ENCODE data around the gene SSC5D.
"Not testable (repeated sequence)": the region's sequence is repeated elsewhere in the genome, so short reads cannot be mapped to it uniquely, and the experiment has no call there.

Gene SSC5D

DNA sequence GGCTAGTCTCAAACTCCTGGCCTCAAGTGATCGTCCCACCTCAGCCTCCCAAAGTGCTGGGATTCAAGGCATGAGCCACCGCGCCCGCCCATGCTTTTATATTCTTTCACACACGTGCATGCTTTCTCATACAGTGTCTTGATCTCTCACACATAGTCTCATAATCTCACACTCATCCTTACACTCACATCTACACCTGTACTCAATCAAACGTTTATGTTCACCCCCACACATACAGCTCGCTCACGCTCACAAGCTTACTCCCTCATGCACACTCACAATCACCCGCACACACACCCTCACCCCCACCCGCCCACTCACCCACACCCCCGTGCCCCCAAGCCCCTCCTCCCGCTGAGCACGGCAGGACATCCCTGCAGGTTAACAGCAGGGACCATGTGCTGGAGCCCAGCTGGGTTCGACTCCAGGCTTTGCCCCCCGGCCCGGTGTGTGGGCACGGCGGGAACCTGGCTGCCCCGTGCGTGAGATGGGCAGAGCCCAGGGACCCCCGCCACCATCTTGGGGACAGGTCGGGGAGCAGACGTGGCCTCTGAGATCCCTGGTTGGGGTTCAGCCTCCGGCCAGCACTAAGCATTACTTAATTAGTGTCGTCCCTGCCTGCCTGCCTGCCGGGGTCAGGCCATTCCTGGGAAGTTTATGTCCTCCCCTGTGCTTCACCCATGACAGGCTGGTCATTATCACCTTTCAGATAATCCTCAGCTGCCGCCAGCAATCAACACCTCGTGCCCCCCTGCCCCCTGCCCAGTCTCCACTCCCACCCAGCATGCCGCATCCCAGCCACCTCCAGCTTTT, 37.3 kb downstream of the SSC5D start:
- Histone ChIP-seq H3K4me3 (ENCODE audit: low read length) (no peak overlapping the region), H3K9ac (ENCODE audit: low read depth, low read length) (no peak overlapping the region), H3K27me3 (ENCODE audit: insufficient read depth, low read length) (no peaks in the 10 kb centered on the region), H3K36me3 (ENCODE audit: insufficient read depth, low read length) (no peaks in the 10 kb centered on the region), H3K9me3 (ENCODE audit: insufficient read depth, low read depth, low read length) (no peaks in the 10 kb centered on the region), H3K27ac (ENCODE audit: low read depth, low read length) (no peak overlapping the region), H3K4me1 (ENCODE audit: insufficient read depth, low read length) (no peaks in the 10 kb centered on the region)
- 54% methylated on average over 29 of the region's 29 CpGs for WGBS

DNA sequence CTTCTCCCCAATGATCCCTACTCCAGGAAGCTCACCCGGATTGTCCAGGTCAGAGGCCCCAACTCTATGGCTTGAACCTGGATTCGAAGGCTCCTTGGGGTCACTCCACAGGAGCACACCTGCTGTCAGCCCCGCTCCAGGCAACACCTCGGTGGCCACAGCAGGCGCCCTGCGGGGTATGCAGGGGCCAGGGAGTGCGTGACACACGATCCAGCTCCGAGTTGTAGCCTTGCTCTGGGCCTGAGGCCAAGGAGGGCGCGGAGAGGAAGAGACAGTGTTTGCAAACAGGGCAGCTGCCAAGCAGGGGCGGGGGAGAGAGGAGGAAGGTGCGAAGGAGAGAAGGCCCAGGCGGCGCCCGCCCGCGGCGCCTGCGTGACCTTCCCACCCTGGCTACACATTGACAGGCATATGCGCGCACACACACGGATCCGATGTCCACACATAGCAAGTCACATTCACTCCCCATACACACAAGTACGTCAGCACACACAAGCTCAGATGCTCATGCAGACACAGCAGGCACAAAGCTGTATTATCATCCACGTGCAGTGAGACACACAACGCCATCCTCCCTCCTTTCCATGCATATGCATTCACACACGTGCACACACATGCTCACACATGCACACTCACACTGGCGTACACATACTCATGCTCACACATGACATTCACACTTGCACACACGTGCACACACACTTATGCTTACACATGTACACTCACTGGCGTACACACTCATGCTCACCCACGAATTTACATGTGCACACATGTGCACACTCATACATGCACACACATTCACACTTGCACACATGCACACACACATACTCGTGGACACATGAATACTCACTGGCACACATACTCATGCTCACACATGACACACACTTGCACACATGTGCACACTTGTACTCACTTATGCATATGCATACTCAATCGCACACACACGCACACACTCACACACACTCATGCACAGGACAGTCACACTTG, 38.3 kb downstream of the SSC5D start:
- Histone ChIP-seq H3K4me1 (ENCODE audit: insufficient read depth, low read length) (no peaks in the 10 kb centered on the region), H3K4me3 (ENCODE audit: low read length) (no peak overlapping the region), H3K27me3 (ENCODE audit: insufficient read depth, low read length) (no peaks in the 10 kb centered on the region), H3K9ac (ENCODE audit: low read depth, low read length) (no peak overlapping the region), H3K36me3 (ENCODE audit: insufficient read depth, low read length) (no peaks in the 10 kb centered on the region), H3K9me3 (ENCODE audit: insufficient read depth, low read depth, low read length) (no peaks in the 10 kb centered on the region), H3K27ac (ENCODE audit: low read depth, low read length) (peak overlapping the region; percentile 37; the same call in 1 of the 2 replicates)
- 46% methylated on average over 35 of the region's 35 CpGs for WGBS

DNA sequence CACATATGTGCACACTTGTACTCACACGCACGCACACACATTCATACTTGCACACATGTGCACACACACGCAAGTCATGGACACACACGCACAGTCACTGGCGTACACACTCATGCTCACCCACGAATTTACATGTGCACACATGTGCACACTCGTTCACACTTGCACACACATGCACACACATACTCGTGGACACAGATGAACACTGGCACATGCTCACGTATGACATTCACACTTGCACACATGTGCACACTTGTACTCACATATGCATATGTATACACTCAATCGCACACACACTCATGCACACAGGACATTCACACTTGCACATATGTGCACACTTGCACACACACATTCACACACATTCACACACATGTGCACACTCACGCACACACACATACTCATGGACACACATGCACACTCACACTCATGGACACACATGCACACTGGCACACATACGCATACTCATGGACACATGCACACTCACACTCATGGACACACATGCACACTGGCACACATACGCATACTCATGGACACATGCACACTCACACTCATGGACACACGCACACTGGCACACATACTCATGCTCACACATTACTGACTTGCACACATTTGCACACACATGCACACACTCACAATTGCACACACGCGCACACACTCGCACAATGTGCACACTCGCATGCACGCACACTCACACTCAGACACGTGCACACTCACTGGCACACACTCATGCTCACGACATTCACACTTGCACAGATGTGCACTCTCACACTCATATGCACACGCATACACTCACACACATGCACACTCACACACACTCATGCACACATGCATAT, 39.2 kb downstream of the SSC5D start:
- WGBS = 81% methylated on average over 22 of the region's 22 CpGs
- Histone ChIP-seq H3K27me3 (ENCODE audit: insufficient read depth, low read length) (no peaks in the 10 kb centered on the region), H3K9me3 (ENCODE audit: insufficient read depth, low read depth, low read length) (no peaks in the 10 kb centered on the region), H3K9ac (ENCODE audit: low read depth, low read length) (no peak overlapping the region), H3K36me3 (ENCODE audit: insufficient read depth, low read length) (no peaks in the 10 kb centered on the region), H3K4me3 (ENCODE audit: low read length) (no peak overlapping the region), H3K4me1 (ENCODE audit: insufficient read depth, low read length) (no peaks in the 10 kb centered on the region), H3K27ac (ENCODE audit: low read depth, low read length) (no peak overlapping the region)

DNA sequence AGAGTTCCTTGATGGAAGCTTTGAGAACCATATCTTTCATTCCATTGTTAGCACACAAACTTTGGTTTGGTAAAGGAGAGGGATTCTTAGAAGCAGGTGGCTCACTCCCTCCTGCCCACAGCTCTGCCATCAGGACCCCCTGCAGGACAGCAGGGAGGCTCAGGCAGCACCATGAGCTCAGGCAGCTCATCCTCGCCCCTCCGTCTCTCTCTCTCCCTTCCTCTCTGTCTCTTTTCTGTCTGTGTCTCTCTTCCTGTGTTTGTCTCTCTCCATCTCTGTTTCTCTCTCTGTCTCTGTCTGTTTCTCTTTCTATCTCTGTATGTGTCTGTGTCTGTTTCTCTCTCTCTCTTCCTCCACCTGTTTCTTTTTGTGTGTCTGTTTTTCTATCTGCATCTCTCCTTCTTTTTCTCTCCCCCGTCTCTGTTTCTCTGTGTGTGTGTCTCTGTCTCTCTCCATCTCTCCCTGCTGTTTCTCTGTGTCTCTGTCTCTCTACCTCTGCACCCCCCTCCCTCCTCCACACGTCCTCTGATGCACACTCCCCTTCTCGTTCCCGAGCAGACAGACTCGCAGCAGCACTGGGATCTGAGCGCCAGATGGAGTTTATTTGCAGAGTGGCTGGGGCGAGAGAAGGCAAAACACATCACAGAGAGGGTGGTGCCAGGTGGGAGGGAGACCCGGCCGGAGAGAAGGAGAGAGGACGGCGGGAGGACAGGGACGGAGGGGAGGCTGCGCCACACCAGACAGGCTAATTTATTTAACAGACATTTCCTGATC, 40.0 kb downstream of the SSC5D start:
- no peaks in the 10 kb centered on the region for H3K4me1 ChIP-seq (ENCODE audit: insufficient read depth, low read length)
- no peaks in the 10 kb centered on the region for H3K36me3 ChIP-seq (ENCODE audit: insufficient read depth, low read length)
- H3K27me3 ChIP-seq (ENCODE audit: insufficient read depth, low read length) = no peaks in the 10 kb centered on the region
- no peak overlapping the region for H3K4me3 ChIP-seq (ENCODE audit: low read length)
- no peak overlapping the region for H3K9ac ChIP-seq (ENCODE audit: low read depth, low read length)
- no peaks in the 10 kb centered on the region for H3K9me3 ChIP-seq (ENCODE audit: insufficient read depth, low read depth, low read length)
- WGBS = 38% methylated on average over 15 of the region's 15 CpGs
- H3K27ac ChIP-seq (ENCODE audit: low read depth, low read length) = no peak overlapping the region

DNA sequence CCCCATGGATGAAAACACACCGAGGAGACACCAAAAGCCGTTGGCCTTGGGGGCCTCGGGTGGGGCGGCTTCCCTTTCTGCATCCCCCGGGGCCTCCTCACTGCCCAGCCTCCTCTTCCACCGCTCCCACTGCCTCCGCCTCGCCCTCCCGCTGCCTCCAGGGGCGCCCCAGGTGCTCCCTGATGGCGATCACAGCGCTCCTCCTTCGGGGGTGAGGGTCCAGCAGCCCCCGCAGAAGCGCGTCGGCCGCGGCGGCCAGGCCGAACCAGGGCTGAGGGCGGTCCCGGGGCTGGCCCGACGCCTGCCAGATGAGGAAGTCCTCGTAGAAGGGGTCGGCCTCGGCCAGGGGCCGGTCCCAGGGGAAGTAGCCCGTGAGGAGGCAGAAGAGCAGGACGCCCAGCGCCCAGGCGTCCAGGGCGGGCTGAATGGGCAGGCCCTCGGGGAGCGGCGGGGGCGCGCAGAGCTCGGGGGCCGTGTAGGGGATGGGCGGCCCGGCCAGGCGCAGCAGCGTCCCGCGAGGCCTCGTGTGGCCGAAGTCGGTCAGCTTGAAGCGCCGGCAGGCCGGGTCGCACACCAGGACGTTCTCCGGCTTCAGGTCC, 41.5 kb downstream of the SSC5D start:
- H3K9me3 ChIP-seq (ENCODE audit: insufficient read depth, low read depth, low read length) = no peaks in the 10 kb centered on the region
- H3K36me3 ChIP-seq (ENCODE audit: insufficient read depth, low read length) = no peaks in the 10 kb centered on the region
- no peak overlapping the region for H3K27ac ChIP-seq (ENCODE audit: low read depth, low read length)
- 91% methylated on average over 56 of the region's 56 CpGs for WGBS
- H3K9ac ChIP-seq (ENCODE audit: low read depth, low read length) = no peak overlapping the region
- H3K4me3 ChIP-seq (ENCODE audit: low read length) = no peak overlapping the region
- no peaks in the 10 kb centered on the region for H3K27me3 ChIP-seq (ENCODE audit: insufficient read depth, low read length)
- H3K4me1 ChIP-seq (ENCODE audit: insufficient read depth, low read length) = no peaks in the 10 kb centered on the region

DNA sequence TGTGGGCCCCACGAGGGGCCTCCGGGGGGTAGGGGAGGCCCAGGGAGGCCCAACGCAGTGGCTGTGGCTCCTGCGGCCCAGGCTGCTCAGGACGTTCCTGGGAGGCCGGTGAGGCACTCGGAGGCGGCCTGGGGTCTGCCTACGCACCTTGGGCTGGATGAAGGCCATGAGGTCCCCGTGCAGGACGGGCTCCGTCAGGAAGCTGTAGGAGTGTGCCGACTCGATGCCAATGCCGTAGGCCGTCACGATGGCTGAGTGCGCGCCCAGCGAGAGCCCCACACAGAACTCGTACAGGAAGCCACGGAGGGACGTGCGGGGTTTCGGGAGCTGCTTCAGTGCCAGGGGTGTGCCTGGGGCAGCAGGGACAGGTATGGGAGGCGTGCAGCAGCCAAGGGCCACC, 42.8 kb downstream of the SSC5D start:
- H3K4me3 ChIP-seq (ENCODE audit: low read length) = no peak overlapping the region
- no peak overlapping the region for H3K9ac ChIP-seq (ENCODE audit: low read depth, low read length)
- no peaks in the 10 kb centered on the region for H3K9me3 ChIP-seq (ENCODE audit: insufficient read depth, low read depth, low read length)
- H3K27me3 ChIP-seq (ENCODE audit: insufficient read depth, low read length) = no peaks in the 10 kb centered on the region
- H3K36me3 ChIP-seq (ENCODE audit: insufficient read depth, low read length) = no peaks in the 10 kb centered on the region
- 95% methylated on average over 26 of the region's 26 CpGs for WGBS
- no peak overlapping the region for H3K27ac ChIP-seq (ENCODE audit: low read depth, low read length)
- no peaks in the 10 kb centered on the region for H3K4me1 ChIP-seq (ENCODE audit: insufficient read depth, low read length)

DNA sequence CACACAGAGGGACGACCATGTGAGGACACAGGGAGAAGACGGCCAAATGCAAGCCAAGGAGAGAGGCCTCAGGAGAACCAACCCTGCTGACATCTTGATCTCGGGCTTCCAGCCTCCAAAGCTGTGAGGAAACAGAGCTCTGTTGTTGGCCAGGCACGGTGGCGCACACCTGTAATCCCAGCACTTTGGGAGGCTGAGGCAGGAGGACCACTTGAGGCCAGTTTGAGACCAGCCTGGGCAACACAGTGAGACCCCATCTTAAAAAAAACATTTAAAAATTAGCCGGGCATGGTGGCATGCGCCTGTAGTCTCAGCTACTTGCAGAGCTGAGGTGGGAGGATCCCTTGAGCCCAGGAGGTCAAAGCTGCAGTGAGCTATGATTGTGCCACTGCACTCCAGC, 46.0 kb downstream of the SSC5D start:
- WGBS = 92% methylated on average over 7 of the region's 7 CpGs
- not testable (repeated sequence) for H3K9ac ChIP-seq (ENCODE audit: low read depth, low read length); H3K4me1 ChIP-seq (ENCODE audit: insufficient read depth, low read length); H3K27me3 ChIP-seq (ENCODE audit: insufficient read depth, low read length); H3K9me3 ChIP-seq (ENCODE audit: insufficient read depth, low read depth, low read length); H3K4me3 ChIP-seq (ENCODE audit: low read length); H3K36me3 ChIP-seq (ENCODE audit: insufficient read depth, low read length); H3K27ac ChIP-seq (ENCODE audit: low read depth, low read length)

DNA sequence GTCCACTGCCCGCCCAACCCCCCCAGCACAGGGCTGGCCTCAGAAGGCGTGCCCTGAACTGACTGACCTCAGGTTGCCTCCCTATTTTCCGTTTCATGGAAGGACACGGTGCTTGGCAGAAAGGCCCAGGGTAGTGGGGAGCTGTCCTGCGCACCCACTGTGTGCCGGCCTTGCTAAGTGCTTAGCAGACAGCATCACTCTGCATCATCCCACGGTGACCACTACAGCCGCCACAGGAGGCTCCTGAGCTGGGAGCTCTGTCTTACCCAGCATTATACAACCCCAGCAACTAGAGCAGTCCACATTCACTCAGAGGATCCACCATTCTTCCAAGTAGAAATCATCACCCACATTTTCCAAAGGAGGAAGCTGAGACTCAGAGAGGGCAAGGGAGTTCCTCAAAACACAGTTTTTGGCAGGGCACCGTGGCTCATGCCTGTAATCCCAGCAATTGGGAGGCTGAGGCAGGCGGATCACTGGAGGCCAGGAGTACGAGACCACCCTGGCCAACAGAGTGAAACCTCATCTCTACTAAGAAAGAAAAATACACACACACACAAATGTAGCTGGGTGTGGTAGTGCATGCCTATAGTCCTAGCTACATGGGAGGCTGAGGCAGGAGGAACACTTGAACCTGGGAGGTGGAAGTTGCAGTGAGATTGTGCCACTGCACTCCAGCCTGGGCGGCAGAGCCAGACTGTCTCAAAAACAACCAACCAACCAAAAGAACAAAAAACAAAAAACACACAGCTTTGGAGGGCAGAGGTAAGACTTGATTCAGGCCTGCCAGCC, 47.1 kb downstream of the SSC5D start:
- WGBS = 89% methylated on average over 12 of the region's 12 CpGs
- Histone ChIP-seq H3K4me1 (ENCODE audit: insufficient read depth, low read length) (peaks cover 6% of the 10 kb centered on the region; the same call in 1 of the 2 replicates), H3K27ac (ENCODE audit: low read depth, low read length) (no peak overlapping the region), H3K4me3 (ENCODE audit: low read length) (no peak overlapping the region), H3K27me3 (ENCODE audit: insufficient read depth, low read length) (no peaks in the 10 kb centered on the region), H3K36me3 (ENCODE audit: insufficient read depth, low read length) (no peaks in the 10 kb centered on the region), H3K9ac (ENCODE audit: low read depth, low read length) (no peak overlapping the region), H3K9me3 (ENCODE audit: insufficient read depth, low read depth, low read length) (no peaks in the 10 kb centered on the region)

DNA sequence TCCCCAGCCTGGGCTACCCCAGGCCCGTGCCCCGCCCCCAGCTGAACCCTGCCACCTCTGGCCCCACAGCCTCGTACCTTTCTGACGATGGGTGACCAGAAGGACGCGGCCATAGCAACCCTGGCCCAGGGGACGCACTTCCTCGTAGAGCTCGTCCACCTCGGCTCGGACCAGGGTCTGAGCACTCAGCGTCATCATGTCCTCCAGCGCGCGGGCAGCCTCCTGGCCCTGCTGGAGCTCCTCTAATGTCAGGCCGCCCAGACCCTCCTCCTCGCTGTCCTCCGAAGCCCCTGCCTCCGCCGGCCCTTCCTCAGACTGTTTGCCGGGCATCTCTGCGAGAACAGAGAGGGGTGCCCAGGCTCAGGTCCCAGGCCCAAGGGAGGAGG, 47.7 kb downstream of the SSC5D start:
- WGBS = 92% methylated on average over 22 of the region's 22 CpGs
- Histone ChIP-seq H3K4me1 (ENCODE audit: insufficient read depth, low read length) (peaks cover 6% of the 10 kb centered on the region; the same call in 1 of the 2 replicates), H3K36me3 (ENCODE audit: insufficient read depth, low read length) (no peaks in the 10 kb centered on the region), H3K9ac (ENCODE audit: low read depth, low read length) (no peak overlapping the region), H3K27ac (ENCODE audit: low read depth, low read length) (no peak overlapping the region), H3K9me3 (ENCODE audit: insufficient read depth, low read depth, low read length) (no peaks in the 10 kb centered on the region), H3K4me3 (ENCODE audit: low read length) (no peak overlapping the region), H3K27me3 (ENCODE audit: insufficient read depth, low read length) (no peaks in the 10 kb centered on the region)
